CMK (cell line): ENCODE measurements around the gene PGLYRP2.

Source experiments
- DNase-seq: peaks from one replicate; pipeline ENCODE4 v3.0.0-alpha.2; 2010; ENCODE audit warnings: low read depth

PGLYRP2 gene

GRCh38 chr19:15456441-15456840 is 22.9 kb downstream of the PGLYRP2 start:
- no peak for DNase-seq

- no peak for DNase-seq
Measured at GRCh38 chr19:15455996-15456395, 23.3 kb downstream of the PGLYRP2 start.

- DNase-seq = no peak
Measured at GRCh38 chr19:15453906-15454860, 25.1 kb downstream of the PGLYRP2 start.

- no peak for DNase-seq
Measured at GRCh38 chr19:15453091-15453578, 26.2 kb downstream of the PGLYRP2 start.

GRCh38 chr19:15452111-15453047 is 26.9 kb downstream of the PGLYRP2 start:
- DNase-seq = no peak

- DNase-seq = no peak
Measured at GRCh38 chr19:15450528-15450890, 28.8 kb downstream of the PGLYRP2 start.

- no peak for DNase-seq
Measured at GRCh38 chr19:15449620-15450527, 29.4 kb downstream of the PGLYRP2 start, which contains the start of gene WIZ. Gene WIZ (minus strand): TSS chr19:15449956. CDS start chr19:15448307, 1,649 bp downstream.

- DNase-seq = no peak
Measured at GRCh38 chr19:15448778-15449619, 30.3 kb downstream of the PGLYRP2 start.

- DNase-seq = no peak
Measured at GRCh38 chr19:15448044-15448777, 31.1 kb downstream of the PGLYRP2 start.

- no peak for DNase-seq
Measured at GRCh38 chr19:15447057-15447456, 32.2 kb downstream of the PGLYRP2 start.

- DNase-seq = no peak
Measured at GRCh38 chr19:15445807-15446376, 33.4 kb downstream of the PGLYRP2 start.

GRCh38 chr19:15445227-15445605 is 34.1 kb downstream of the PGLYRP2 start:
- DNase-seq = no peak

GRCh38 chr19:15444505-15445226 is 34.6 kb downstream of the PGLYRP2 start:
- DNase-seq = no peak

GRCh38 chr19:15443838-15444237 is 35.5 kb downstream of the PGLYRP2 start:
- DNase-seq = no peak

GRCh38 chr19:15443325-15443724 is 36.0 kb downstream of the PGLYRP2 start:
- DNase-seq = no peak

GRCh38 chr19:15442142-15442920 is 37.0 kb downstream of the PGLYRP2 start:
- no peak for DNase-seq

- no peak for DNase-seq
Measured at GRCh38 chr19:15441317-15441716, 38.0 kb downstream of the PGLYRP2 start.
